H1 (cell line): ENCODE results near the gene SLC5A2. TPM values are rescaled to one million over a fixed set of nuclear protein-coding genes. Genes with fewer than 3 reads are reported as not detected.

Source experiments
- CTCF ChIA-PET: fragments of 300-600 bp; sonication (Branson Sonifier 250); formaldehyde crosslinking; loops from one replicate; lab custom pipeline; 2021; ENCODE audit not compliant: partially characterized antibody; lab: Charles Lee
- POLR2A ChIA-PET: fragments of 300-600 bp; sonication (Branson Sonifier 250); formaldehyde crosslinking; loops from one replicate; lab custom pipeline; 2021; ENCODE audit warnings: inconsistent platforms; ENCODE audit not compliant: partially characterized antibody; lab: Charles Lee
- DNase-seq, 2 experiments: peaks; one replicate each; pipeline versions ENCODE4 v3.0.0 to v3.0.0-alpha.2; 2010 to 2022; ENCODE audit warnings: low spot score in 2 of 2, low read depth in 1 of 2, mixed read lengths in 1 of 2
- FAIRE-seq: peaks from 2 replicates; lab custom pipeline; 2011; peaks lifted over from hg19 to GRCh38; lab: Jason Lieb, UNC
- H2AFZ ChIP-seq: 2 replicates; pipeline ENCODE4 v1.8.1; 2012; ENCODE audit warnings: low read length, inconsistent platforms
- H2AK5ac ChIP-seq: 2 replicates; pipeline ENCODE4 v1.6.1; 2013; ENCODE audit warnings: low read depth, low read length
- H2BK120ac ChIP-seq: replicated peaks from 2 replicates; pipeline ENCODE3; 2013; ENCODE audit warnings: low read depth, low read length, inconsistent platforms
- H2BK12ac ChIP-seq: 2 replicates; pipeline ENCODE4 v1.6.1; 2013; ENCODE audit warnings: low read depth, low read length
- H2BK15ac ChIP-seq: 2 replicates; pipeline ENCODE4 v1.6.1; 2013; ENCODE audit warnings: low read length
- H2BK20ac ChIP-seq: 2 replicates; pipeline ENCODE4 v1.6.1; 2013; ENCODE audit warnings: low read length
- H2BK5ac ChIP-seq: 2 replicates; pipeline ENCODE4 v1.6.1; 2013; ENCODE audit warnings: low read depth, low read length
- H3K14ac ChIP-seq: 2 replicates; pipeline ENCODE4 v1.6.1; 2013; ENCODE audit warnings: inconsistent platforms; ENCODE audit not compliant: insufficient read length
- H3K18ac ChIP-seq: 2 replicates; pipeline ENCODE4 v1.6.1; 2013; ENCODE audit warnings: low read length; ENCODE audit errors: extremely low read depth
- H3K23ac ChIP-seq: 2 replicates; pipeline ENCODE4 v1.6.1; 2013; ENCODE audit warnings: inconsistent platforms; ENCODE audit not compliant: insufficient read length
- H3K23me2 ChIP-seq: 2 replicates; pipeline ENCODE4 v1.6.1; 2013; ENCODE audit warnings: low read depth, low read length
- H3K27ac ChIP-seq: 2 replicates; pipeline ENCODE4 v1.6.1; 2011; ENCODE audit warnings: low read depth, low read length, inconsistent platforms
- H3K27me3 ChIP-seq, 4 experiments: replicated peaks in 1 of 4; 1 replicate in 1 of 4; 2 replicates in 3 of 4; pipeline versions ENCODE4 v1.6.1 to v1.8.1; 2011 to 2013; ENCODE audit warnings: low read length in 3 of 4, mild to moderate bottlenecking in 3 of 4, inconsistent platforms in 2 of 4, mixed read lengths in 2 of 4, moderate library complexity in 1 of 4; ENCODE audit not compliant: control insufficient read depth in 3 of 4, insufficient read depth in 3 of 4; ENCODE audit errors: extremely low read depth in 1 of 4
- H3K36me3 ChIP-seq, 4 experiments: 2 replicates each; pipeline versions ENCODE4 v1.6.1 to v1.8.1; 2011 to 2013; ENCODE audit warnings: mild to moderate bottlenecking in 4 of 4, low read length in 3 of 4, moderate library complexity in 2 of 4, control low read depth in 1 of 4, inconsistent platforms in 1 of 4; ENCODE audit not compliant: insufficient read depth in 4 of 4, control insufficient read depth in 2 of 4
- H3K4ac ChIP-seq: replicated peaks from 2 replicates; pipeline ENCODE3; 2013; ENCODE audit warnings: low read length, low read depth, mixed read lengths, inconsistent platforms; ENCODE audit not compliant: insufficient read length
- H3K4me1 ChIP-seq, 4 experiments: replicated peaks in 1 of 4; 1 replicate in 1 of 4; 2 replicates in 3 of 4; pipeline versions ENCODE4 v1.6.1 to v1.8.1; 2011 to 2013; ENCODE audit warnings: low read length in 3 of 4, inconsistent platforms in 2 of 4, mixed read lengths in 1 of 4; ENCODE audit not compliant: insufficient read depth in 4 of 4, control insufficient read depth in 3 of 4
- H3K4me2 ChIP-seq, 2 experiments: 2 replicates each; pipeline versions ENCODE4 v1.6.1 to v1.8.1; 2011 to 2013; ENCODE audit warnings: low read depth in 2 of 2, low read length in 2 of 2, control low read depth in 1 of 2, inconsistent platforms in 1 of 2, mild to moderate bottlenecking in 1 of 2; ENCODE audit not compliant: insufficient read depth in 1 of 2
- H3K4me3 ChIP-seq, 4 experiments: fragments of 200-600, 300-600 bp in 1 of 4; sonication (generic), shearing (Covaris generic), sonication (Bioruptor Twin) in 1 of 4; 2 replicates each; pipeline versions ENCODE4 v1.5.1 to v1.8.1; 2011 to 2016; ENCODE audit warnings: low read length in 4 of 4, low read depth in 3 of 4, control low read depth in 2 of 4, inconsistent platforms in 2 of 4, mild to moderate bottlenecking in 2 of 4, mixed read lengths in 1 of 4, moderate library complexity in 1 of 4; ENCODE audit not compliant: insufficient read depth in 2 of 4; ENCODE audit errors: extremely low read depth in 1 of 4
- H3K56ac ChIP-seq: replicated peaks from 2 replicates; pipeline ENCODE3; 2013; ENCODE audit warnings: low read depth, mild to moderate bottlenecking, mixed read lengths, low read length, inconsistent platforms; ENCODE audit not compliant: insufficient read length
- H3K79me1 ChIP-seq: 2 replicates; pipeline ENCODE4 v1.6.1; 2013; ENCODE audit warnings: low read depth, low read length, control low read depth
- H3K79me2 ChIP-seq, 2 experiments: 2 replicates each; pipeline versions ENCODE4 v1.6.1 to v1.8.1; 2012 to 2013; ENCODE audit warnings: low read length in 2 of 2, mild to moderate bottlenecking in 2 of 2, inconsistent platforms in 1 of 2; ENCODE audit not compliant: insufficient read depth in 2 of 2, control insufficient read depth in 1 of 2
- H3K9ac ChIP-seq, 4 experiments: replicated peaks in 1 of 4; 1 replicate in 1 of 4; 2 replicates in 3 of 4; pipeline versions ENCODE4 v1.6.1 to v1.8.1; 2011 to 2013; ENCODE audit warnings: low read depth in 3 of 4, low read length in 3 of 4, control low read depth in 2 of 4, mild to moderate bottlenecking in 2 of 4, moderate library complexity in 2 of 4, inconsistent platforms in 1 of 4; ENCODE audit errors: extremely low read depth in 1 of 4
- H3K9me3 ChIP-seq, 2 experiments: 2 replicates each; pipeline versions ENCODE4 v1.6.1 to v1.8.1; 2012 to 2013; ENCODE audit warnings: mild to moderate bottlenecking in 2 of 2, moderate library complexity in 2 of 2, control low read depth in 1 of 2, inconsistent platforms in 1 of 2, low read depth in 1 of 2, low read length in 1 of 2, mixed read lengths in 1 of 2; ENCODE audit not compliant: insufficient read depth in 2 of 2
- H4K20me1 ChIP-seq, 2 experiments: replicated peaks in 1 of 2; 2 replicates each; pipeline versions ENCODE3 to v1.8.1; 2011 to 2013; ENCODE audit warnings: inconsistent platforms in 2 of 2, low read length in 2 of 2, mild to moderate bottlenecking in 1 of 2; ENCODE audit not compliant: insufficient read depth in 2 of 2, control insufficient read depth in 1 of 2
- H4K5ac ChIP-seq: 2 replicates; pipeline ENCODE4 v1.6.1; 2013; ENCODE audit warnings: low read length, low read depth, mixed read lengths, inconsistent platforms; ENCODE audit not compliant: insufficient read length
- H4K8ac ChIP-seq: 2 replicates; pipeline ENCODE4 v1.8.0; 2013; ENCODE audit warnings: mild to moderate bottlenecking, moderate library complexity, low read length, inconsistent platforms; ENCODE audit not compliant: insufficient read depth; ENCODE audit errors: extremely low read depth
- H4K91ac ChIP-seq: replicated peaks from 2 replicates; pipeline ENCODE3; 2013; ENCODE audit warnings: low read length, mixed read lengths, inconsistent platforms; ENCODE audit not compliant: insufficient read length
- ATF3 ChIP-seq: IDR thresholded peaks from 2 replicates; pipeline ENCODE4 v1.6.1; 2011; ENCODE audit warnings: low read depth, mild to moderate bottlenecking, low read length; ENCODE audit not compliant: insufficient read depth
- CHD2 ChIP-seq: IDR thresholded peaks from 2 replicates; pipeline ENCODE4 v1.6.1; 2012; ENCODE audit warnings: low read length, improper control_type of control experiment
- CREB1 ChIP-seq: IDR thresholded peaks from 2 replicates; pipeline ENCODE4 v1.6.1; 2012; ENCODE audit warnings: inconsistent platforms
- KDM4A ChIP-seq: IDR thresholded peaks from one replicate; pipeline ENCODE4 v1.7.1; 2012; ENCODE audit warnings: low read depth, mild to moderate bottlenecking, moderate library complexity, low read length, inconsistent platforms; ENCODE audit not compliant: severe bottlenecking
- MAX ChIP-seq: IDR thresholded peaks from 2 replicates; pipeline ENCODE4 v1.6.1; 2012; ENCODE audit warnings: inconsistent platforms
- RFX5 ChIP-seq: IDR thresholded peaks from 2 replicates; pipeline ENCODE4 v1.6.1; 2011; ENCODE audit warnings: low read depth, low read length, improper control_type of control experiment, borderline replicate concordance
- RXRA ChIP-seq: IDR thresholded peaks from 2 replicates; pipeline ENCODE4 v1.6.1; 2011; ENCODE audit warnings: low read depth, mild to moderate bottlenecking, low read length, moderate library complexity; ENCODE audit not compliant: insufficient read depth
- TEAD4 ChIP-seq: IDR thresholded peaks from 2 replicates; pipeline ENCODE4 v1.6.1; 2012; ENCODE audit warnings: low read depth, low read length, inconsistent platforms, mixed read lengths
- USF2 ChIP-seq: IDR thresholded peaks from 2 replicates; pipeline ENCODE4 v1.6.1; 2011; ENCODE audit warnings: low read length, improper control_type of control experiment
- WGBS, 2 experiments: shearing (Covaris generic) in 1 of 2; methylation state at CpG; one replicate each; pipeline versions ENCODE4 v1.1.6 to v1.1.7; 2013 to 2015; ENCODE audit warnings: low lambda C conversion rate in 2 of 2, mixed read lengths in 2 of 2, inconsistent platforms in 1 of 2, low coverage in 1 of 2, missing lambda C conversion rate in 1 of 2; ENCODE audit not compliant: insufficient replicate concordance in 2 of 2, insufficient coverage in 1 of 2, insufficient read length in 1 of 2; ENCODE audit errors: extremely low coverage in 1 of 2, missing lambda C conversion rate in 1 of 2; 5-methylcytosine and 5-hydroxymethylcytosine counted together
- polyA plus RNA-seq, 7 experiments: library from polyadenylated mRNA; depleted of rRNA in 3 of 7; stranded (reverse) in 5 of 7; unstranded in 2 of 7; fragments of >200 nt in 5 of 7; fragments of 200-250 nt in 2 of 7; gene quantifications; 1 replicate in 5 of 7; 2 replicates in 1 of 7; 4 replicates in 1 of 7; pipeline versions ENCODE4 v1.2.1 to v1.2.3, GENCODE V29; 2011 to 2013; ENCODE audit warnings: missing spikeins in 2 of 7, mixed read lengths in 2 of 7
- total RNA-seq: library from RNA; stranded (reverse); fragmentation: NEBNext Ultra II Directional; extraction: Animal tissue kit (Norgen Biotek cat#: 25700); gene quantifications from 2 replicates; pipeline ENCODE4 v1.2.1, GENCODE V29; 2021

Gene SLC5A2
- total and polyA plus RNA-seq, 2 of the 8 experiments (the other 6 are each of a cell fraction or from before 2014, with no cell fraction given): 0.56 to 4.4 TPM

GRCh38 chr16:31501226-31501965 is 18.5 kb downstream of the SLC5A2 start:
- WGBS, 2 experiments: 74% methylated on average over 3 of the region's 3 CpGs; no CpG with 5 or more reads in 1 of the 2 experiments
- no peak overlapping the region for H2BK20ac ChIP-seq
- no peaks in the 10 kb centered on the region for H4K20me1 ChIP-seq
- no peak overlapping the region for H4K8ac ChIP-seq
- H2BK15ac ChIP-seq: no peak overlapping the region
- POLR2A ChIA-PET: interaction anchor here (1.1 to 10.6 kb wide), 2 partner anchors 13 to 67 kb away, joined by 3 to 69 read pairs; no protein-coding TSS in a partner anchor
- CTCF ChIA-PET: interaction anchor here (1.7 to 2.0 kb wide), 4 partner anchors 12 to 210 kb away, joined by 4 to 7 read pairs (median 6); no protein-coding TSS in a partner anchor
- DNase-seq (no peak), FAIRE-seq (no peak)
- H3K9me3 ChIP-seq: no peaks in the 10 kb centered on the region
- H2AK5ac ChIP-seq: no peak overlapping the region
- H3K23me2 ChIP-seq: no peaks in the 10 kb centered on the region
- H3K4me1 ChIP-seq: peaks cover 2 to 10% (median 5%) of the 10 kb centered on the region in 4 experiments
- H3K56ac ChIP-seq: no peak overlapping the region
- no peak overlapping the region for H4K91ac ChIP-seq
- H3K4me3 ChIP-seq: peak overlapping the region in 1 of 4 experiments; percentile 27; a peak in 1 of 8 replicates
- H3K14ac ChIP-seq: no peak overlapping the region
- peaks cover 0 to 3% (median under 1%) of the 10 kb centered on the region in 4 experiments; a peak in 1 of 8 replicates for H3K36me3 ChIP-seq
- no peak overlapping the region for H3K27ac ChIP-seq
- no peak overlapping the region for H2BK5ac ChIP-seq
- H3K79me2 ChIP-seq: no peaks in the 10 kb centered on the region
- H2BK120ac ChIP-seq: no peak overlapping the region
- H3K79me1 ChIP-seq: no peaks in the 10 kb centered on the region
- no peak overlapping the region for H2BK12ac ChIP-seq
- H2AFZ ChIP-seq: no peak overlapping the region
- no peaks in the 10 kb centered on the region for H3K27me3 ChIP-seq
- no peak overlapping the region for H3K4ac ChIP-seq
- no peak overlapping the region for H4K5ac ChIP-seq
- H3K18ac ChIP-seq: no peak overlapping the region
- no peak overlapping the region for H3K9ac ChIP-seq
- TF ChIP-seq CHD2: no peak
- no peak for TF ChIP-seq TEAD4
- TF ChIP-seq KDM4A: no peak
- TF ChIP-seq ATF3: no peak
- no peak for TF ChIP-seq USF2
- TF ChIP-seq RFX5: no peak
- TF ChIP-seq RXRA: no peak
- no peak for TF ChIP-seq MAX
- no peak for TF ChIP-seq CREB1
- no peak overlapping the region for H3K23ac ChIP-seq
- peak overlapping the region; percentile 18 to 59; a peak in 3 of 4 replicates for H3K4me2 ChIP-seq
